GM12891 (cell line): ENCODE data around the gene KRTAP10-9.
"Not testable (repeated sequence)": the region's sequence is repeated elsewhere in the genome, so short reads cannot be mapped to it uniquely, and the experiment has no call there.

Experiments used
- POLR2A ChIP-seq: IDR thresholded peaks from 2 replicates; pipeline ENCODE4 v1.6.1; 2011; ENCODE audit warnings: low read depth, low read length, control low read depth
- POLR2AphosphoS5 ChIP-seq: IDR thresholded peaks from 2 replicates; pipeline ENCODE4 v1.6.1; 2011; ENCODE audit warnings: low read depth, low read length, control low read depth

DNA sequence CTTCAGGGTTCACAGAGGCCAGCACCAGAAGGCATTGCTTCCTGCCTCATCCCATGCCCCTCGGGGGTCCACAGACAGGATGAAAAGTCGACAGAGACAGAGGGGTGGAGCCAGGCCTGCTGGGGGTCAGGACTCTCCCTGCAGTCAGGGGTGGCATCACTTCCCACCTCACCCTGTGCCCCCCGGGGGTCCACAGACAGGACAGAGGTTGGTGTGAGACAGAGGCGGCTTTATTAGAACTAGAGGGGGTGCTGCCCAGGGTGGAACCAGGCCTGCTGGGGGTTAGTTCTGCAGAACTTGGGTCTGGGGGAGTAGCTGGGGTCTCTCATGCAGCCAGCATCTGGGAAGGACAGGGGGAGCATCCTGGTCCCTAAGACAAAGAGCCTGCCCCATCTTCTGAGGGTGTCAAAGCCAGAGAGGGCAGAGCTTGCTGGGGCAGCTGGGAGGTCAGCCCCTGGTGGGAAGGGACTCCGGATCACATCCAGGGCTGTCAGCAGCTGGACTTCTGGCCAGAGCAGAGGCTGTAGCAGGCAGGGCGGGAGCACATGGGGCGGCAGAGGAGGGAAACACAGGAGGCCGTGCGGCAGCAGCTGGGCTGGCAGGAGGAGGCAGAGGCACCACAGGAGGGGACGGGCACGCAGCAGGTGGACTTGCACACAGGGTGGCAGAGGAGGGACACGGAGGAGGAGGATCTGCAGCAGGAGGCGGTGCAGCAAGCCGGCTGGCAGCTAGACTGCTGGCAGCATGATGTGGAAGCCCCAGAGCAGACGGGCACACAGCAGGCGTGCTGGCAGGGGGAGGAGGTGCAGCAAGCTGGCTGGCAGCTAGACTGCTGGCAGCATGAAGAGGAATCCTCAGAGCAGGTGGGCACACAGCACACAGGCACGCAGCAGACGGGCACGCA lies 35.7 kb upstream of the KRTAP10-9 start:
- TF ChIP-seq POLR2A, POLR2AphosphoS5: not testable (repeated sequence)
